Fibroblast of pulmonary artery (primary cell): ENCODE results near the gene CEP57L1.

Source experiments
- DNase-seq: peaks from one replicate; pipeline ENCODE4 v3.0.0-alpha.2; 2010; ENCODE audit warnings: low read depth
- H3K4me3 ChIP-seq: replicated peaks from 2 replicates; pipeline ENCODE4 v1.5.1; 2011; ENCODE audit warnings: low read depth, mild to moderate bottlenecking, control low read depth, low read length, moderate library complexity
- TF ChIP-seq, protein P1 (sequence below): IDR thresholded peaks from 2 replicates; pipeline ENCODE4 v1.5.1; 2011; ENCODE audit warnings: mild to moderate bottlenecking, control low read depth, low read length, inconsistent platforms; ENCODE audit errors: missing control alignments

CEP57L1 gene

GRCh38 chr6:109059571-109060021 is 35.7 kb upstream of the CEP57L1 start:
- peak; percentile 87 for DNase-seq
- H3K4me3 ChIP-seq = no peak overlapping the region
- TF ChIP-seq, protein P1, sequence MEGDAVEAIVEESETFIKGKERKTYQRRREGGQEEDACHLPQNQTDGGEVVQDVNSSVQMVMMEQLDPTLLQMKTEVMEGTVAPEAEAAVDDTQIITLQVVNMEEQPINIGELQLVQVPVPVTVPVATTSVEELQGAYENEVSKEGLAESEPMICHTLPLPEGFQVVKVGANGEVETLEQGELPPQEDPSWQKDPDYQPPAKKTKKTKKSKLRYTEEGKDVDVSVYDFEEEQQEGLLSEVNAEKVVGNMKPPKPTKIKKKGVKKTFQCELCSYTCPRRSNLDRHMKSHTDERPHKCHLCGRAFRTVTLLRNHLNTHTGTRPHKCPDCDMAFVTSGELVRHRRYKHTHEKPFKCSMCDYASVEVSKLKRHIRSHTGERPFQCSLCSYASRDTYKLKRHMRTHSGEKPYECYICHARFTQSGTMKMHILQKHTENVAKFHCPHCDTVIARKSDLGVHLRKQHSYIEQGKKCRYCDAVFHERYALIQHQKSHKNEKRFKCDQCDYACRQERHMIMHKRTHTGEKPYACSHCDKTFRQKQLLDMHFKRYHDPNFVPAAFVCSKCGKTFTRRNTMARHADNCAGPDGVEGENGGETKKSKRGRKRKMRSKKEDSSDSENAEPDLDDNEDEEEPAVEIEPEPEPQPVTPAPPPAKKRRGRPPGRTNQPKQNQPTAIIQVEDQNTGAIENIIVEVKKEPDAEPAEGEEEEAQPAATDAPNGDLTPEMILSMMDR = no peak

DNA sequence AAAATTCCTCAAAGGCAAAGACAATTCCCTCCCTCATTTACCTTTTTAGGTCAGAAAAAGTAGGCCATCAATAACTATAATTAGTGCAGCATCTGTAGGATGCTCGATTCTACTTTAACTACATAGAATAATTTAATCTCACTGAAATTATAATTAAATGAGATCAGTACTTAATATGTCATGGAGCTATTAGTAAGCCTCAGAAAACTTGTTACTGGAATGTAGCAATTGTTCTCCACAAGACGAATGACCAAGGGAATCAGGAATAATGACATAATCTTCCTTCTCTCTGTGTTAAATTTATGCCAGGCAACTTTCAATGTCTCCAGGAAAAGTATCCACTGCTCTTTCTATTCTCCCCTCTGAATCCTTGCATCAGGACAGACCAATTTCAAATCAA is 34.7 kb upstream of the CEP57L1 start:
- TF ChIP-seq, protein P1 = no peak
- DNase-seq = peak; percentile 47
- H3K4me3 ChIP-seq = no peak overlapping the region

GRCh38 chr6:109062216-109062615 is 33.1 kb upstream of the CEP57L1 start:
- TF ChIP-seq, protein P1 = no peak

GRCh38 chr6:109062767-109063352 is 32.4 kb upstream of the CEP57L1 start:
- TF ChIP-seq, protein P1 = no peak
- H3K4me3 ChIP-seq = no peak overlapping the region
- no peak for DNase-seq

More at GRCh38 chr6:109062216-109062615, 33.1 kb upstream of the CEP57L1 start:
- no peak for DNase-seq
- H3K4me3 ChIP-seq = no peak overlapping the region

GRCh38 chr6:109069746-109070145 is 25.6 kb upstream of the CEP57L1 start:
- TF ChIP-seq, protein P1 = no peak
- DNase-seq = peak; percentile 63
- no peak overlapping the region for H3K4me3 ChIP-seq

DNA sequence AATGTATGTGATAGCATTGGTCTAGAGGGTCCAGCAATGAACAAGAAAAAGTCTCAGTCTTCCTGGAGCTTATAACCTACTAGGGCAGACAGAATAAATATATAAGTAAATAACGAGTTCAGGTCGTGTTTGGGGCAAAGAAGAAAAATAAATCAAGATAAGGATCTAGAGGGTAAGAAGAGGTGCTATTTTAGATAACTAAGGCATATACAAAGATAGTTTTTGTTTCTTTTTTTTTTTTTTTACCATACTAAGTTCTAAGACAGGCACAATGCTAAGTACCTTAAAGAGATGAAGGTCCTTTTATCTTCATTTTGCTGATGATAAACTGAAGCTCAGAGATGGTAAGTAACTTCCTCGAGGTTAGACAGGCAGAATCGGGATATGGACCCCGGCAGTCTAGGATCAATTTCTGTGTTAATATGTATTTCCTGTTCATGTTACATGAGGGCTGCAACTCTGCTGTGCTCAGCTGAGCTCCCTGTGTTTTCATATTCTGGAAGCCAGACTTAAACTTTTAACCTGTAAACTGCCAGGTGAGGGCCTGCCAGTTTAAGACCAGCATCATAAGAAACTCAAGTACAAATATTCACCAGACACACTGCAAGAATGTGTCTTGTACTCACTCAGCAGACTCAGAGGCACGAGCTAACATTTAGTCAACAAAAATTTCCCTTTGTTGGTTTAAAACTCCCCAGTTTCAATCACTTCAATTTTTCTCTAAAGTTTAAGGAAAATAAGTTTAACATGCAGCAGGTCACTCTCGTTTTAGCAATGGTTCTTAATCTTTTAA is 24.0 kb upstream of the CEP57L1 start:
- TF ChIP-seq, protein P1 = no peak
- DNase-seq = no peak
- no peak overlapping the region for H3K4me3 ChIP-seq
